ENCODE results near the gene CRACDL.

DNA sequence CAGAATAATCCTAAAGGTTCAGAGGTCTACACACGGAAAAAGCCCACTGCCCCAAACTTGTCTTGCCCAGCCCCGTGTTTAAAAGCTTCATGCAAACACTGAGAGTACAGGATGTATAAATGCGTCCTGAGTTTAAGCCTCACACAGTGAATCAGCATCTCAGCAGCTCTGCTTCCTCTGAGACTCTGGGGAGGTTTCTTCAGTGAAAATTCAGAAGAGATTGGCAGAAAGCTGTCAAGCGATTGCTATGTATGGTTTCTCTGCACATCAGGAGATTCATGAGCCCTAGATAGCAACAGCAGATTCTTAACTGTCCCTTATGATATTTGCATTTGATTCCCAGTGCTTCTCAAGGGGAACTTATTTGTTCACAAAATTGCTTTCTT lies 27.1 kb downstream of the CRACDL start:
- TF ChIP-seq, protein P1, sequence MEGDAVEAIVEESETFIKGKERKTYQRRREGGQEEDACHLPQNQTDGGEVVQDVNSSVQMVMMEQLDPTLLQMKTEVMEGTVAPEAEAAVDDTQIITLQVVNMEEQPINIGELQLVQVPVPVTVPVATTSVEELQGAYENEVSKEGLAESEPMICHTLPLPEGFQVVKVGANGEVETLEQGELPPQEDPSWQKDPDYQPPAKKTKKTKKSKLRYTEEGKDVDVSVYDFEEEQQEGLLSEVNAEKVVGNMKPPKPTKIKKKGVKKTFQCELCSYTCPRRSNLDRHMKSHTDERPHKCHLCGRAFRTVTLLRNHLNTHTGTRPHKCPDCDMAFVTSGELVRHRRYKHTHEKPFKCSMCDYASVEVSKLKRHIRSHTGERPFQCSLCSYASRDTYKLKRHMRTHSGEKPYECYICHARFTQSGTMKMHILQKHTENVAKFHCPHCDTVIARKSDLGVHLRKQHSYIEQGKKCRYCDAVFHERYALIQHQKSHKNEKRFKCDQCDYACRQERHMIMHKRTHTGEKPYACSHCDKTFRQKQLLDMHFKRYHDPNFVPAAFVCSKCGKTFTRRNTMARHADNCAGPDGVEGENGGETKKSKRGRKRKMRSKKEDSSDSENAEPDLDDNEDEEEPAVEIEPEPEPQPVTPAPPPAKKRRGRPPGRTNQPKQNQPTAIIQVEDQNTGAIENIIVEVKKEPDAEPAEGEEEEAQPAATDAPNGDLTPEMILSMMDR (IDR thresholded peaks at IDR 0.05): no peak
- no peak for TF ChIP-seq POLR2A (IDR thresholded peaks at IDR 0.05)
